CD4-positive, alpha-beta T cell treated with Interleukin-10 for 1 hour (primary cell): ENCODE results near the gene RUSF1.

Experiments used
- DNase-seq: peaks from one replicate; pipeline ENCODE4 v3.0.0-alpha.2; 2020

The RUSF1 gene

DNA sequence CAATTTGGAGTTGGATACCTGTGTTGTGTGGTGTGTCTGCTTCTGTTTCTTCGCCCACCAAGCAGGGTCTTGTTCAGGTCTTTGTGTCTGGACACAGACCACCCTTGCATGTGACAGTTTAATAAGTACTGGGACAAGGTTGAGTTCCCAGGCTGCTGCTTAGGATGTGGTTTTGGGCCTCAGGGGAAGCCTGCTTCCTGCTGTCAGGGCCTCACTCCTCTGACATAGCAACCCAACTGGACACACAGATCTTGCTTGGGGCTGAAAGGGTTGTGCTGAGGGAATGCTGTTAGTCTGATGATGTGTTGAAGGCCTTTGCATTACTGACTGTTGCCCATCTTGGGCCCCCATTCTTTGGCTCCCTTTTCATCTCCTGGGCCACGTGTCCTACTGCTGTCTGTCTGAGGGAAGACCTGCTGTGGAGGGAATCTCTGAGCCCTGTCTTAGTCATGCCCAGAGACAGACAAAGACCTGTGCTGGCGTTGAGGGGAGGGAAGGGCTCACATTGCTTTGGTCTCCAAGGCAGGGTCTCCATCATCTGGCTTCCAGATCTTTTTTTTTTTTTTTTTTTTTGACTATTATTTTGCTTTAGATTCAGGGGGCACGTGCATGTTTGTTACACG, 40.9 kb downstream of the RUSF1 start:
- DNase-seq: peak; percentile 30

DNA sequence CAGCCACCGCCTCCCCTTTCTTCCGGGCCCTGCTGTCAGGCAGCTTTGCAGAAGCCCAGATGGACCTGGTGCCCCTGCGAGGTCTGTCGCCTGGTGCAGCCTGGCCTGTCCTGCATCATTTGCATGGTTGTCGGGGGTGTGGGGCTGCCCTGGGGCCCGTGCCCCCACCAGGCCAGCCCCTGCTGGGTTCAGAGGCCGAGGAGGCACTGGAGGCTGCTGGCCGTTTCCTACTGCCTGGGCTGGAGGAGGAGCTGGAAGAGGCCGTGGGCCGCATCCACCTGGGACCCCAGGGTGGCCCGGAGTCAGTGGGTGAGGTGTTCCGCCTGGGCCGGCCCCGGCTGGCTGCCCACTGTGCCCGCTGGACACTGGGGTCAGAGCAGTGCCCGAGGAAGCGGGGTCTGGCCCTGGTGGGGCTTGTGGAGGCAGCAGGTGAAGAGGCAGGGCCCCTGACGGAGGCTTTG, 41.8 kb downstream of the RUSF1 start:
- DNase-seq: no peak

DNA sequence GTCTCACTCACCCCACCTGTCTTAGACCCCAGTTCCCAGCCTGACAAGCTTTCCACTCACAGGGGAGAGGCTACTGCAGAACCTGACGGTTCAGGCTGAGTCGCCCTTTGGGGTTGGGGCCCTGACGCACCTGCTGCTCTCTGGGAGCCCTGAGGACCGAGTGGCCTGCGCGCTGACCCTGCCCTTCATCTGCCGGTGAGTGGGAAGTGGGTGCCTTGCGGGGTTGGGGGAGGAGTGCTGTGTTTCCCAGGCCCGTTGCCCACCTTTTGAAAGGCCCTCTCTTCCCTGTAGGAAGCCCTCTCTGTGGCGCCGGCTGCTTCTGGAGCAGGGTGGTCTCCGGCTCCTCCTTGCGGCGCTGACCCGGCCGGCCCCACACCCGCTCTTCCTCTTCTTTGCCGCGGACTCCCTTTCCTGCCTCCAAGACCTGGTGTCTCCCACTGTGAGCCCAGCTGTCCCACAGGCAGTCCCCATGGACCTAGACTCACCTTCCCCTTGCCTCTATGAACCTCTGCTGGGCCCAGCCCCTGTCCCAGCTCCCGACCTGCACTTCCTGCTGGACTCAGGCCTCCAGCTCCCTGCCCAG, 42.3 kb downstream of the RUSF1 start:
- DNase-seq: no peak

DNA sequence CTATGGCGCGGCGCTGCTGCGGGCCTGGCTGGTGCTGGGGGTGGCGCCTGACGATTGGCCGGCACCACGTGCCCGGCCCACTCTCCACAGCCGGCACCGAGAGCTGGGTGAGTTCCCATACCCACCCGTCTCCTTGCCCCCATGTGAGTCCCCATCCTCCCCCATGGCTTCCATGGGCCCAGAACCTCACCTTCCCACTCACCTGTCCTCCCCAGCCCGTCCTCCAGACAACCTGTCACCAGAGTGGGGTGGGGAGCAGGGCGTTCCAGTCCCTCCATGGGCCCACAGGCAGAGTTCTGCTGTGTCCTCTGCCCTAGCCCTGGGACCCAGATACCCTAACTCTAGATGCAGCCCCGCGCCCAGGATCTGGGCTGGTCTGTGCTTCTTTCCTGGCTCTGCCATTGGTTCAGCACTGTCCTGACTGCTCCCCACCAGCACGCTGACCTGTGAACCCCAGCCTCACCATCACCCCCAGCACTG, 43.4 kb downstream of the RUSF1 start:
- no peak for DNase-seq

DNA sequence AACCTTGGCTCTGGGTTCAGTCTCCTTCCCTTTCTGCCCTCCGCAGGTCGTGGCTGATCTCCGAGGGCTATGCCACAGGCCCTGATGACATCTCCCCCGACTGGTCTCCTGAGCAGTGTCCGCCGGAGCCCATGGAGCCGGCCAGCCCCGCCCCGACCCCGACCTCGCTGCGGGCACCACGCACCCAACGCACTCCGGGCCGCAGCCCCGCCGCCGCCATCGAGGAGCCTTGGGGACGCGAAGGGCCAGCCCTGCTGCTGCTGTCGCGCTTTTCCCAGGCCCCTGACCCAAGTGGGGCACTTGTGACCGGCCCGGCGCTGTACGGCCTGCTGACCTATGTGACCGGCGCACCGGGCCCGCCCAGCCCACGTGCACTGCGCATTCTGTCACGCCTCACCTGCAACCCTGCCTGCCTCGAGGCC, 43.8 kb downstream of the RUSF1 start:
- no peak for DNase-seq

DNA sequence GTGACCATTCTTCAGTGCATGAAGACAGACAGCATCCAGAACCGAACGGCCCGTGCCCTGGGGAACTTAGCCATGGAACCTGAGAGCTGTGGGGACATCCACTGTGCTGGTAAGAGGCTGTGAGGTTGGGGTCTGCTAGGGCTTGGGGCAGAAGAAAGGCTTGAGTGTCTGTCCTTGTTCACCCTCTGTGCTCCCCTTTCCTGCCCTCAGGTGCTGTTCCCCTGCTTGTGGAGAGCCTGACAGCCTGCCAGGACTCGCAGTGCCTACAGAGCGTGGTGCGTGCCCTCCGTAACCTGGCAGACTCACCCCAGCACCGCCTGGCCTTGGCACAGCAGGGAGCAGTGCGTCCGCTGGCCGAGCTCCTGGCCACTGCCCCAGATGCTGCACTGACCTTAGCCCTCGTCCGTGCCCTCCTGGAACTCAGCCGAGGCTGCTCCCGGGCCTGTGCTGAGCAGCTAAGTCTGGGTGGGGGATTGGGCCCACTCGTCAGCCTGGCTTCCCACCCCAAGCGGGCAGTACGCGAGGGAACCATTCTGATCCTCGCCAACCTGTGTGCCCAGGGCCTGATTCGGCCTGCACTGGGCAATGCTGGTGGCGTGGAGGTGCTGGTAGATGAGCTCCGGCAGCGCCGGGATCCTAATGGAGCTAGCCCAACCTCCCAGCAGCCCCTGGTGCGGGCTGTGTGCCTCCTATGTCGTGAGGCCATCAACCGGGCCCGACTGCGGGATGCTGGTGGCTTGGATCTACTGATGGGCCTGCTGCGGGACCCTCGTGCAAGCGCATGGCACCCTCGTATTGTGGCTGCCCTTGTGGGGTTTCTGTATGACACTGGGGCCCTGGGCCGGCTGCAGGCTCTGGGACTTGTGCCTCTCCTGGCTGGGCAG, 46.0 kb downstream of the RUSF1 start:
- DNase-seq: no peak

DNA sequence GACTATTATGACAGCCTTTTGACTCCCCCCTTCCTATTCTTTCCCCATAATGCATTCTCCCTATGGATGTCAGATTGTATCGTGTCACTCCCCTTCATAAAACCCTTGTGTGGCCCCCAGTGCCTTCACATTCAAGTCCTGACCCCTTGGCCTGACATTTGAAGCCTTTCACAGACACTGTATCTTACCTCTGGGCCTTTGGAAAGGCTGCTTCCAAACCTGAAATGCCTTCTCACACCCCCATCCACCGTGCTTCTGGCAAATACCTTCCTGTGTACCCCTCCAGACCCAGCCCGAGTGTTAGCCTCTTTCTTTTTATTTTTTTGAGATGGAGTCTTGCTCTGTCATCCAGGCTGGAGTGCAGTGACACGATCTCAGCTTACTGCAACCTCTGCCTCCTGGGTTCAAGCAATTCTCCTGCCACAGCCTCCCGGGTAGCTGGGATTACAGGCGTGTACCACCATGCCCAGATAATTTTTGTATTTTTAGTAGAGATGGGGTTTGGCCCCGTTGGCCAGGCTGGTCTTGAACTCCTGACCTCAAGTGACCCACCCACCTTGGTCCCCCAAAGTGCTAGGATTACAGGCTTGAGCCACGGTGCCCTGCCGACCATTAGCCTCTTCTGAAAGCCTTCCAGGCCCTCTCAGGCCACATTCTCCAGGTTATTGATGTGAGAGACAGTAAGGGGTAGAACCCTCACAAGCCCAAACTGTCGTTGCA, 46.8 kb downstream of the RUSF1 start:
- no peak for DNase-seq

DNA sequence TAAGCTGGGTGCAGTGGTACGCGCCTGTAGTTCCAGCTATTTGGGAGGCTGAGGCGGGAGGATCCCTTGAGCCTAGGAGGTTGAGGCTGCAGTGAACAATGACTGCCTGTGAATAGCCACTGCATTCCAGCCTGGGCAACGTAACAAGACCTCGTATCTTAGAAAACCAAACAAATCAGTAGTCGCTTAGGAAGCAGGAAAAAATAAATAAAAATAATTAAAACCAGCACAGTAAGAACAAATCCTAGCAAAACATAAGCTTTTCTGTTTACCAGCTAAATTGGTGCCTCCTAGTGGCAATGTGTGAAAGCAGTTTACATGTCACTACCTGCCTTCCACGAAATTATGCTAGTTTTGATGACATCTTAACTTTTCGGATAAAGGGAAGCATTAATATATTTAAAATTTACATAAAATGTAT, 47.6 kb downstream of the RUSF1 start:
- DNase-seq: peak; percentile 68

DNA sequence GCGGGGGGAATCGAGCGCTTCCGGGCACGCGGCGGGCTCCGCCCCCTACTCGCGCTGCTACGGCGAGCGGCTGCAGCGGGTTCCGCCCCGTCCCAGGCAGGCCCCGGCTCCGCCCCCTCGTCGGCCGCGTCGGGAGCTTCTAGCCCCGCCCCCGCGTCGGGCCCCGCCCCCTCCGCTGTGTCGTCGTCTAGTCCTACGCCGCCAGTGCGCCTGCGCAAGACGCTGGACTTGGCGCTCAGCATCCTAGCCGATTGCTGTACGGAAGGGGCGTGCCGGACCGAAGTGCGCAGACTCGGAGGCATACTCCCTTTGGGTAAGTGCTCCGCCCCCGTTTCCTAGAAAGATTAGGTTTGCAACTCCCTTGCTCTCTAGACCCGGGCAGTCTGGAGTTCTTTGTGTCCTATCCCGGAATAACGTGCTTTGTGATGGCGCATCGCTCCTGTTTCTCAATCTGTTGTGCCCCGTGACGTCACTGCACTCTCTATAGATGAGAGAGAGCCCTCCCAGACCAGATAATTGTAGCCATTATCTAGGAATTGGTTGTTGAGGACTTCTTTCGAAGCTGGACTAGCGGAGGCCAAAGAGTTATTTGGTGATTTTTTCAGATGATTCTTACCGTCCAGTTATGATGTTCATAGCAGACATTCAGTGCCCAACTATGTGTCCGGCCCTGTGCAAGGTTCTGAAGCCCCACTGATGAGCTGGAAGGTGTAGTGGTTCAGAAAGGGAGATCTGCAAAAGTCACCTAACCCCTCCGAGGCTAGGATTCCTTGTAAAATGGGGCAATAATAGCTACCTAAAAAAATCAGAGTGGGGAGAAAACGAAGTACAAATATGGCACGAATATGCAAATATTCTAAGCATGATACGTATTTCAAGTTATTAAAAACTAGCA, 48.3 kb downstream of the RUSF1 start:
- peak; percentile 100 for DNase-seq

DNA sequence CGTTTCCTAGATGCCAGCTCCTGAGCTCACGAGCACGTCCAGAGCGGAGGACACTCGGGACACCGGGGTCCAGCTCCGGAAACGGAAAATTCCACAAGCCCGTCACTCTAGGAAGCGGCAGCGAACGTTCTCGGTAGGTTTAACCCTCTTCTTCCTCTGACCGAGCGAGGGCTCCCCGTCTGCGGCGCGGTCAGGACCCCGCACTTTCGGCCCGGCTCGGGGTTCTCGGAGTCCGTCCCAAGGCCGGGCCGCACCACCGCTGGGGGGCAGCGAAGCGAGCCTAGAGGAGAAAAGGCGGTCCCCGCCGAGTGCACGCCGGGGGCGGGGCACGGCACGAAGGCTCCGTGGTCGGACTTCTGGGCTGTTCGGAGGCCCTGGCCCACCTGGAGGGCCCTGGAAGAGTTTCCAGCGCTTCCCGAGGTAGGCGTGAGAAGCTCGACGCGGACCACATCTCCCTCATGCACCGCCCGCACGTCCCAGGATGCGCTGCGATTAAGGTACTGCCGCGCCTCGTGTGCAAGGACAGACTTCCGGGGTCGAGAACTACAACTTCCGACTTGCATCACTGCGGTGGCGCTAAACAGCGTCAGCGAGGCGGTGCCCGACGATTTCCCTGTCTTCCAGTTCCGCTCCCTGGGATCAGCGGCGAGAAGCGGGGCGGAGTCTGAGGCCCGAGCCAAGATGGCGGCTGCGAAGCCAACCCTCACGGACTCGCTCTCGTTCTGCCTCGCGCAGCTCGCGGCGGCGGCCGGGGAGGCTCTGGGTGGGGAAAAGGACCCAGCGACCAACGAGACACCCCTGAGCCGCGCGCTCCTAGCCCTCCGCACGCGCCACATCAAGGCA, 49.1 kb downstream of the RUSF1 start, which contains the start of gene ARMC5:
Gene ARMC5, plus strand, starts transcription at position 658 of the 843 bp plus-strand sequence. Its CDS starts 24 bp downstream, at position 682.
- peak; percentile 97 for DNase-seq

DNA sequence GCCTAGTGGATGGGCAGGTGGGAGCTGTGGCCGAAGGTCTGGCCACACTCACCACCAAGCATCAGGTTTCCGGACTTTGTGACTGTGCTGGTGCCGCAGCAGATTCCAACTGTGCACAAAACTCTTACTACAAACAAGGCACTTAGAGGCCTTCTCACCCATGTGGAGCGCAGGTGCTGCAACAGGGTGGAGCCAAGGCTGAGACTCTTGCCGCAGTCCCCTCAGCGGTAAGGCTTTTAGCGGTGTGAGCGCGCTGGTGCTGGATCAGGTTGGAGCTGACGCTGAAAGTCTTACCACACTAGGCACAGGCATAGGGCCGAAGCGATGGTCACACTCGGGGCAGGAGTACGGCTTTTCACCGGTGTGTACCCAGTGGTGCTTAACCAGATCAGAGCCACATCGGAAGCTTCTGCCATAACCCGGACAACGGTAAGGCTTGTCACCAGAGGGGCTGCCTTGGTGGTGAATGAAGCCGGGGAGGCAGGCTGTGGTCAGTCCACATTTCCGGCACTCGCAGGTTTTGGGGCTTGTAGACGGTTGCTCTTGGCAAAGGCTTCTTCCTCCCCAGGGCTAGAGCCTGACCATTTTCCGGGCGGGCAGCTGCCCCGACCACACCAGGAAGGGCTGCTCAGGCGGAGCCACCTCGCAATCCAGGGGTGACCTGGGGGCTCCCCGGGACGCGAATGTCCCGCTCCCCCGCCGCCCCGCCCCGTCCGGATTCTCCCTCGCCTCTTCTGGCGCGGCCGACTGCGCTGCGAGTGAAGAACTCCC, 49.9 kb downstream of the RUSF1 start:
- peak; percentile 65 for DNase-seq

DNA sequence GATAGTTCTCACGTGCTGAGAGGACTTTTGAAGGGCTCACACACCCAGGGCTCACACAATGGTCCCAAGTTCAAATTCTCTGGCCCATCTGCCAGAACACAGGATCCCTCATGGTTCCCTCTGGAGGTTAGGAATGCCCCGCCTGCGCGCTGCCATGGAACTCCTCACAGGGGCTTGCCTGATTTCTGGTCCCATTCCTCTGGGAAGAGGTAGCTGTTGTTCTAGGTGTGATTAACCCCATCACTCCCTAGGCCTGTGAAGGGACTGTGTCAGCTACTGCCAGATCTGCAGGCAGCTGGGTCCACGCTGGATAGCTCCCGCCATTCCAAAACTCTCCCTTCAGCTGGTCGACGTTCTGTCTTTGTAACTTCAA, 51.2 kb downstream of the RUSF1 start:
- no peak for DNase-seq

DNA sequence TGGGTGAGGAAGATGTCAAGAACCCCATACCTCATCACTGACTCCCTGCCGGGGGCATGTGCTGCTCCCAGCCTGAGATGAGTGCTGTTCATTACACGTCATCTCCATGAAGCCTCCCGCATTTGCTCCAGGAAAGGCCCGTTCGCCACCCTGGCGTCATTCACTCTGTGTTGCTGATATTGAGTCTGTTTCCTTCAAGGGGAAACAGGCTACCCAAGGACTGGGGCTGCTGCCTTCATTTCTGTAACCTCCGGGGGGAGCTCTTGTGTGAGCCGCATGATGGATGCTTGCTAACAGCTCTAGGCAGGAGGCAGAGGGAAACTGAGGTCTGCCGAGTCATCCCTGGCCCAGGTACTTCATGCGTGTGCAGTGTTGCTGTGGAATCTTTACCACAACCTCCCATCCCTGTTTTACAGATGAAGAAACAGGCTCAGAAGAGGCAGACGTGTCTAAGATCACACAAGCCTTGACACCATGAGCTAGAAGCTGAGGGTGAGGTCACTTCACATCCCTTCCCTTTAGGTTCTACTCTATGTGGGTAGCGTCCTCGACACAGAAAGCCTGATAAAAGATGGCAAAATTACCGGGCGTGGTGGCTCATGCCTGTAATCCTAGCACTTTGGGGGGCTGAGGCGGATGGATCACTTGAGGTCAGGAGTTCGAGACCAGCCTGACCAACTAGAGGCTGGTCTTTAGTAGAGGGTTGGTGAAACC, 52.4 kb downstream of the RUSF1 start:
- DNase-seq: peak; percentile 39

DNA sequence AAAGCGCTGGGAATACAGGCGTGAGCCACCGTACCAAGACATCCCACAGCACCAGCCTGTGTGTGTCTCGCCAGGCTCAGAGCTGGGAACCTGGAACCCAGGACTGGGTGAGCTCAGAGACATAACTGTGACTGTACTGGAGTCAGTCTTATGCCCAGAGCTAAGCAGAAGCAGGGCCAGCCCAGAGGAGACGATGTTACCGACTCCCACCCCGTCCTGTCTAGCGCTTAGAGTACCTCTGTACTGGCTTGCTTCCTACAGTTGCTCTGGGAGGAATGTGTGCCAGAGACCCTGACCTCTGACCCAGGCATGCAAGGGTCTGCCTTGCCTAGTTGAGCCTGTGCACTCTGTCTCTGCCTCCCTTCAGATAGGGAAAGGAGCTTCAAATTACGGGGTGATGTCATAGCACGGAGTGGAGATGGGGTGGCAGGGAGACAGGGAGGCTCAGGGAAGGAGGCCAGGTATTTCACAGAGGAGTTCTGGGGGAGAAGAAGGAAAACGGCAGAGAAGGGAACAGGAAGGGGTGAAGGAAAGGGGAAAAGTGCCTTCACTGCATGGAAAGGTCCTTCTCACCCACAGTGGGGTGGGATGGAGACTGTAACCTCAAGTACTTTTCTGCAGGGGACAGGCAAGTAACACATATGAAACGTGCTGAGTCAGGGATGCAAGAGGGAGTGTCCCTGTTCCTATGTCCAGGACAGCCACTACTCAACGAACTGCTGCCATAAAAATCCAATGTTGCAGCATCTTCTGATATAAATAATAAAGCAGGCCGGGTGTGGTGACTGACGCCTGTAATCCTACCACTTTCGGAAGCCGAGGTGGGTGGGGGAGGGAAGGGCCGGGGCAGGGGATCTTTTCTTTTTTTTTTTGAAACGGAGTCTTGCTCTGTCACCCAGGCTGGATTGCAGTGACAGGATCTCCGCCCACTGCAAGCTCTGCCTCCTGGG, 54.7 kb downstream of the RUSF1 start:
- no peak for DNase-seq

DNA sequence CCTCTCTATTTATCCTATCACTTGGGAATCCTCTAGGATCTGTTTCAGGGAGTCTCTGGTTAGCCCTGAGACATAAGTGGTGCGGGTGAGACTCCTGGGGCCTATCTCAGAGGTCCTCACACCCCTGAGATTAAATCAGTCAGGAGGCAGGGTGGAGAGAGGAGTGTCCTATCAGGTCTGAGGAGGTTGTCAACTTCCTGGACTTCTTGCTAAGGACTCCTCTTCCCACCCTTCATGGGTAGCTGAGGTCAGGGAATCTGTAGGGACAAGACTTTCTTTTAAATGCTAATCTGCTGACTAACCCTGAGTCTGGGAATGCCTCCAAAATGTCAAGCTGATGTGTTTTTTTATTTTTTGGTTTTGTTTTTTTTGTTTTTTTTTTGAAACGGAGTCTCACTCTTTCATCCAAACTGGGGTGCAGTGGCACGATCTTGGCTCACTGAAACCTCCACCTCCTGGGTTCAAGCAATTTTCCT, 55.5 kb downstream of the RUSF1 start:
- DNase-seq: no peak

DNA sequence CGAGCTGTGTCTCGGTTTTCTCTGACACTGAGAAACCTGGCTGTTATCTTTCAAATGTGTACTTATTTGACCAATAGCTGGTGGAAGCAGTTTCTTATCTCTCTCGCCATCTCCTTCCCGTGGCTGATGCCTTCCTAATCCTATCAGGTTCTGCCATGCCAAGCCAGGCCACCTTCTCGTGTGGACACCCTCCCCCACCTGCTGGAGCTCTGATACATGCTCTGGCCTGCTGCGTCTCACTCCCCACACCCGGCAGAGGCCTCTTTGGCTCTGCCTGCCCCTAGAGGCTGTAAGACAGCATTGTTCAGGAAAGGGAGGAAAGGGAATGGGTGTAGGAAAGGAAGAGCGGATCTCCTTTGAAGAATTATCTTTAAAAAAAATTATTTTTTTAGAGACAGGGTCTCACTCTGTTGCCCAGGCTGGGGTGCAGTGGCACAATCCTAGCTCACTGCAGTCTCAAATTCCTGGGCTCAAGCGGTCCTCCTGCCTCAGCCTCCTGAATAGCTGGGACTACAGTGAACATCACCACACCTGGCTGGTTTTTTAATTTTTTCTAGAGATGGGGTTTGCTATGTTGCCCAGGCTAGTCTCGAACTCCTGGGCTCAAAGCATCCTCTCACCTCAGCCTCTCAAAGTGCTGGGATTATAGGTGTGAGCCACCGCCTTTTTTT, 56.4 kb downstream of the RUSF1 start:
- DNase-seq: no peak

DNA sequence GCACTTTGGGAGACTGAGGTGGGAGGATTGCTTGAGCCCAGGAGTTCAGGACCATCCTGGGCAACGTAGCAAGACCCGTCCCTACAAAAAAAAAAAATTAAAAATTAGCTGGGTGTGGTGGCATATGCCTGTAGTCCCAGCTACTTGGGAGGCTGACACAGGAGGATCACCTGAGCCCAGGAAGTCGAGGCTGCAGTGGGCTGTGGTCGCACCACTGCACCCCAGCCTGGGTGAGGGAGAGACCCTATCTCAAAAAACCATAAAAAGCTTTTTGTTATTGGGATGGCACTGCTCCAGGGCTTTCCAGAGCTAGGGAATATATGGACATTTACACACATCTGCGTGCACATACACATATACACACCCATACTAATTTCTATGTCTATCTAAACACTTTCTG, 57.0 kb downstream of the RUSF1 start:
- no peak for DNase-seq
